VCaP (cell line): ENCODE measurements around the gene ARPC1A.
"Not testable (repeated sequence)": the region's sequence is repeated elsewhere in the genome, so short reads cannot be mapped to it uniquely, and the experiment has no call there.

Experiments used
- H3K27ac ChIP-seq: fragments of 450-650 bp; 2 replicates; pipeline ENCODE4 v1.5.1; 2017
- CTCF ChIP-seq: fragments of 450-650 bp; conservative IDR thresholded peaks from 2 replicates; pipeline ENCODE4 v1.5.1; 2017; ENCODE audit warnings: mild to moderate bottlenecking, moderate library complexity

The ARPC1A gene

DNA sequence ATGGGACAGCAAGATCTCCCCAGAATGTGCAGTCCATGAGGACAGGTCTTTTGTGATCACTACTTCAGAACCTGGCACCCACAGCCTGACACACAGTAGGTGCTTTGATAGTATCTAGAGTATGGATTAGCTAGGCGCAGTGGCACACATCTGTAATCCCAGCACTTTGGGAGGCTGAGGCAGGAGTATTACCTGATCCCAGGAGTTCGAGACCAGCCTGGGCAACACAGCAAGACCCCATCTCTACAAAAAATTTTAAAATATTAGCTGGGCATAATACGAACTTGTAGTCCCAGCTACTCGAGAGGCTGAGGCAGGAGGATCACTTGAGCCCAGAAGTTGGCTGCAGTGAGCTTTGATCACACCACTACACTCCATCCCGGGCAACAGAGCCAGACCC, 26.5 kb downstream of the ARPC1A start:
- H3K27ac ChIP-seq = no peak overlapping the region
- no peak for TF ChIP-seq CTCF

DNA sequence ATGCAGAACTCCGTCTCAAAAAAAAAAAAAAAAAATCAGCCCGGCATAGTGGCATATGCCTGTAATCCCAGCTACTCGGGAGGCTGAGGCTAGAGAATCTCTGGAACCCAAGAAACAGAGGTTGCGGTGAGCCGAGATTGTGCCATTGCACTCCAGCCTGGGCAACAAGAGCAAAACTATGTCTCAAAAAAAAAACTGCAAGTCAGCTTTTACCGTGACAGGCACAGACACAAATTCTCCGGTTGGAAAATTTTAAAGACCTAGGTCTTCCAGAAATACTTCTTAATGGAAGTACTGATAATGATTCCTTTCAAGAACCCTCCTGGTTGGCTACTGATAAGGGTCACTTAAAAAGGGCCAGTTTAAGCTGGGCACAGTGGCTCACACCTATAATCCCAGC, 29.4 kb downstream of the ARPC1A start:
- H3K27ac ChIP-seq = no peak overlapping the region
- no peak for TF ChIP-seq CTCF

GRCh38 chr7:99357701-99358490, 32.2 kb downstream of the ARPC1A start:
- TF ChIP-seq CTCF = no peak
- H3K27ac ChIP-seq = no peak overlapping the region

DNA sequence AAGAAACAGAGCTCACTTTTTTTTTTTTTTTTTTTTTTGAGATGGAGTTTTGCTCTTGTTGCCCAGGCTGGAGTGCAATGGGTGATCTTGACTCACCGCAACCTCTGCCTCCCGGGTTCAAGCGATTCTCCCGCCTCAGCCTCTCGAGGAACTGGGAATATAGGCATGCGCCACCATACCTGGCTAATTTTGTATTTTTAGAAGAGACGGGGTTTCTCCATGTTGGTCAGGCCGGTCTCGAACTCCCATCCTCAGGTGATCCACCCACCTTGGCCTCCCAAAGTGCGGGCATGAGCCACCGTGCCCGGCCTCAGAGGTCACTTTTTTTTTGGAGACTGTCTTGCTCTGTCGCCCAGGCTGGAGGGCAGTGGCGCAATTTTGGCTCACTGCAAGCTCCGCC, 32.8 kb downstream of the ARPC1A start:
- H3K27ac ChIP-seq = not testable (repeated sequence)

GRCh38 chr7:99359465-99360154, 33.9 kb downstream of the ARPC1A start:
- 0 out of 2 replicates have a peak, but pooled peaks have one; percentile 7 for TF ChIP-seq CTCF

GRCh38 chr7:99362801-99363200, 37.1 kb downstream of the ARPC1A start:
- no peak for TF ChIP-seq CTCF
- H3K27ac ChIP-seq = no peak overlapping the region

More at GRCh38 chr7:99359465-99360154, 33.9 kb downstream of the ARPC1A start:
- no peak overlapping the region for H3K27ac ChIP-seq

DNA sequence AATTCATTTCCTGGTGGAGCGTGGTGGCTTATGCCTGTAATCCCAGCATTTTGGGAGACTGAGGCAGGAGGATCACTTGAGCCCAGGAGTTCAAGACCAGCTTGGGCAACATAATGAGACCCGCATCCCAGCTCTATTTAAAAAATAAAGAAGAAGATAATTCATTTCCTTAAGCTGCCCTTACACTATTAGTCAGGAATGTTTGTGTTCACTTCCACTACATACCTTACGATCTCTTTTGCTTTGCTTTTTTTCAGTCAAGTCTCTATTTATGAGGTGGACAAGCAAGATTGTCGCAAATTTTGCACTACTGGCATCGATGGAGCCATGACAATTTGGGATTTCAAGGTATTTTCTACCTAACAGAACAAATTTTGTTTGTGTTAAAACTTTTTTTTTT, 37.6 kb downstream of the ARPC1A start:
- TF ChIP-seq CTCF = no peak
- H3K27ac ChIP-seq = no peak overlapping the region
